ENCODE results near the gene SNORC. TPM values are rescaled to one million over a fixed set of nuclear protein-coding genes. Genes with fewer than 3 reads are reported as not detected.
"Not testable (repeated sequence)": the region's sequence is repeated elsewhere in the genome, so short reads cannot be mapped to it uniquely, and the experiment has no call there.

The SNORC gene
- total RNA-seq, 4 donors from 2014 or later, result 0.35 to 2.0 TPM; not detected in 2

GRCh38 chr2:232900811-232901735 lies 31.0 kb downstream of the SNORC start:
- no peak for DNase-seq
- intact Hi-C loops (cut with DNase I; ENCODE audit: low total_unique reads), result no loop called here
- Histone ChIP-seq H3K27ac (no peak overlapping the region), H3K36me3 (no peaks in the 10 kb centered on the region), H3K4me3 (no peak overlapping the region), H3K9me3 (no peaks in the 10 kb centered on the region), H3K4me1 (no peaks in the 10 kb centered on the region), H3K27me3 (no peaks in the 10 kb centered on the region)
- TF ChIP-seq, protein P1, sequence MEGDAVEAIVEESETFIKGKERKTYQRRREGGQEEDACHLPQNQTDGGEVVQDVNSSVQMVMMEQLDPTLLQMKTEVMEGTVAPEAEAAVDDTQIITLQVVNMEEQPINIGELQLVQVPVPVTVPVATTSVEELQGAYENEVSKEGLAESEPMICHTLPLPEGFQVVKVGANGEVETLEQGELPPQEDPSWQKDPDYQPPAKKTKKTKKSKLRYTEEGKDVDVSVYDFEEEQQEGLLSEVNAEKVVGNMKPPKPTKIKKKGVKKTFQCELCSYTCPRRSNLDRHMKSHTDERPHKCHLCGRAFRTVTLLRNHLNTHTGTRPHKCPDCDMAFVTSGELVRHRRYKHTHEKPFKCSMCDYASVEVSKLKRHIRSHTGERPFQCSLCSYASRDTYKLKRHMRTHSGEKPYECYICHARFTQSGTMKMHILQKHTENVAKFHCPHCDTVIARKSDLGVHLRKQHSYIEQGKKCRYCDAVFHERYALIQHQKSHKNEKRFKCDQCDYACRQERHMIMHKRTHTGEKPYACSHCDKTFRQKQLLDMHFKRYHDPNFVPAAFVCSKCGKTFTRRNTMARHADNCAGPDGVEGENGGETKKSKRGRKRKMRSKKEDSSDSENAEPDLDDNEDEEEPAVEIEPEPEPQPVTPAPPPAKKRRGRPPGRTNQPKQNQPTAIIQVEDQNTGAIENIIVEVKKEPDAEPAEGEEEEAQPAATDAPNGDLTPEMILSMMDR (IDR thresholded peaks at IDR 0.05), result no peak
- TF ChIP-seq POLR2A (IDR thresholded peaks at IDR 0.05), result no peak

DNA sequence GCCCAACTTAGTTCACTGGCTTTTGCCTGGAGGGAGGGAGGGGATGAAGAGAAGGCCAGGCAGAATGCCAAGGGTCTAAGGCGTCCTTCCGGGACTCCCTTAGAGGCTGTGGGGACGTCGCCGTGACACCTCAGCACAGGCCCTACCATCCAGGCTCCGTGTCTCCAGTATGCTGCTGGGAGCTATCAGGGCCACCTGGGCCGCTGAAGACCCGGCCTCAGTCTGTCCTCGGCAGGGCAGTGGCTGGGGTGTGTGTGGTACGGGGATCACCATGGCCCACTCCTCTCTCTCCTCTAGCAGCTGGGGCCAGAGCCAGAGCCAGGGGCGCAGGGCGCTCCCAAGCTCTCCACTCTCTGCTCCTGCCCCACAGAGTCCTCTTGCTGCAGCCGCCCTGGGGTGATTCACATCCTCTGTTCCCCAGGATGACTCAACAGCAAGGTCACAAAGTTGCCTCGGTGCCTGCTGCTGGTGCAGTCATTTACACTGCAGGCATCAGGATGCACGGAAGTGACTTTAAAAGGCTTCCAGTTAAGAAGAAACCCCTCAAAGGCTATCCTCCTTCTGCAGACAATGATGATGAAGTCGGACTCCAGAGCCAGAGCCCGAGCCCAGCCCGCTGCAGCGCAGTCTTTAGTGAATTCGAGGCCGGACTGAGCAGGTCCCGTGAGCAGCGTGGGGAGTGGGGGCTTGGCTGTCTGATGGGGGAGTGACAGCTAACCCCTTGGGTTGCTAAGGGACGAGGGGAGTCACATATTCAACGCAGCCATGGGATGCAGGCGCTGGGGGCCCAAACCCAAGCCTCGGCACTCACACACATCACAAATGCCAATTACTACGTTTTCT lies 31.9 kb downstream of the SNORC start:
- no peak overlapping the region for H3K27ac ChIP-seq
- intact Hi-C loops (cut with DNase I; ENCODE audit: low total_unique reads), result no loop called here
- no peak for DNase-seq
- no peak overlapping the region for H3K4me3 ChIP-seq
- no peaks in the 10 kb centered on the region for H3K9me3 ChIP-seq
- no peaks in the 10 kb centered on the region for H3K27me3 ChIP-seq
- no peaks in the 10 kb centered on the region for H3K36me3 ChIP-seq
- TF ChIP-seq, protein P1 (IDR thresholded peaks at IDR 0.05), result no peak
- TF ChIP-seq POLR2A (IDR thresholded peaks at IDR 0.05), result no peak
- H3K4me1 ChIP-seq, result no peaks in the 10 kb centered on the region

- Histone ChIP-seq H3K4me3 (no peak overlapping the region), H3K4me1 (no peaks in the 10 kb centered on the region), H3K27me3 (no peaks in the 10 kb centered on the region), H3K9me3 (no peaks in the 10 kb centered on the region), H3K27ac (no peak overlapping the region), H3K36me3 (no peaks in the 10 kb centered on the region)
- TF ChIP-seq POLR2A (IDR thresholded peaks at IDR 0.05), result no peak
- TF ChIP-seq, protein P1 (IDR thresholded peaks at IDR 0.05), result no peak
- intact Hi-C loops (cut with DNase I; ENCODE audit: low total_unique reads), result no loop called here
- DNase-seq, result no peak
Observed at GRCh38 chr2:232903989-232904388, 33.9 kb downstream of the SNORC start.

DNA sequence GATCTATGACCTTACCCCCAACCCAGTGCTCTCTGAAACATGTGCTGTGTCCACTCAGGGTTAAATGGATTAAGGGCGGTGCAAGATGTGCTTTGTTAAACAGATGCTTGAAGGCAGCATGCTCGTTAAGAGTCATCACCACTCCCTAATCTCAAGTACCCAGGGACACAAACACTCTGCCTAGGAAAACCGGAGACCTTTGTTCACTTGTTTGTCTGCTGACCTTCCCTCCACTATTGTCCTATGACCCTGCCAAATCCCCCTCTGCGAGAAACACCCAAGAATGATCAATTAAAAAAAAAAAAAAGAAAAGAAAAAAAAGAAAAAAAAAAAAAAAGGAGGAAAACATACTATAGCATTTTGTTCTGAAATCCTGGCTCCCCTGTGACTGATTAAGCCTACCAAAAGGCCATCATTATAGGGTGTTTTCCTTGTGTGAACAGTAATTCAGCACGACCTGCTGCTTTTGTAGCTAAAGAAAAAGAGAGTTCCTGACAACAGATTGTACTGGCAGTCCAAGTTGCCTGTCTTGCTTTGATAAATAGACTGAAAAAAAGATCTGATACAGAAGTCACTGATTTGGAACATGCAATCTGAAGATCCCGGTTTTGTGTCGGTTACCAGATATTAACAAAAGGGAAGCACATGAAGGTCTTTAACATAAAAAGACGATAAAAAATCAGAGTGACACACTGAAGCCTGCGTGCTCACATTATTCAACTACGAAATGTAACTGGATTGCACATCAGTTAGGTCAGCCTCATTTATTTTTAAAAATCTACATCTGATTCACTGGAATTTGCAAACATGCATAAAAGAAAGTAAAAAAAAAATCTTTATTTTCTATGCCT lies 37.0 kb downstream of the SNORC start:
- H3K4me3 ChIP-seq; H3K4me1 ChIP-seq; H3K9me3 ChIP-seq; H3K27me3 ChIP-seq; H3K36me3 ChIP-seq; H3K27ac ChIP-seq; intact Hi-C loops (cut with DNase I; ENCODE audit: low total_unique reads); DNase-seq: not testable (repeated sequence)

DNA sequence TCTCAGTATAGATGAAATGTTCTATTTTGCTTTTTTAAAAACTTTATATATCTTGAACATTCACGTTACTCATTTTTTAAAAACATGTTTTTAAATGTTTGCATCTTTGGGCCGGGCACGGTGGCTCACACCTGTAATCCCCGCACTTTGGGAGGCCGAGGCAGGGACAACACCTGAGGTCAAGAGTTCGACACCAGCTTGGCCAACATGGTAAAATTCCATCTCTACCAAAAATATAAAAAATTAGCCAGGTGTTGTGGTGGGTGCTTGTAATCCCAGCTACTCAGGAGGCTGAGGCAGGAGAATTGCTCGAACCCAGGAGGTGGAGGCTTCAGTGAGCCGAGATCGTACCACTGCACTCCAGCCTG lies 37.6 kb downstream of the SNORC start:
- DNase-seq; H3K4me1 ChIP-seq; H3K9me3 ChIP-seq; H3K27me3 ChIP-seq; H3K4me3 ChIP-seq; intact Hi-C loops (cut with DNase I; ENCODE audit: low total_unique reads); H3K27ac ChIP-seq; H3K36me3 ChIP-seq: not testable (repeated sequence)
